Transverse colon (tissue), 4 donors: ENCODE measurements around the gene OR7G2. TPM values are rescaled to one million over a fixed set of nuclear protein-coding genes. Genes with fewer than 3 reads are reported as not detected.

Experiments
- DNase-seq: peaks from one replicate; pipeline ENCODE4 v3.0.0-alpha.2; 2019
- H3K27ac ChIP-seq, 4 donors: fragments of 200-600 bp; sonication (generic); 2 replicates each; pipeline ENCODE4 v1.5.1; 2016 to 2018; ENCODE audit warnings: inconsistent platforms in 4 of 4
- H3K27me3 ChIP-seq: fragments of 200-600 bp; sonication (generic); 2 replicates; pipeline ENCODE4 v1.5.1; 2017; ENCODE audit warnings: inconsistent platforms
- H3K36me3 ChIP-seq, 4 donors: fragments of 200-600 bp; sonication (generic); 2 replicates each; pipeline ENCODE4 v1.5.1; 2017 to 2019; ENCODE audit warnings: inconsistent platforms in 4 of 4
- H3K4me1 ChIP-seq, 4 donors: fragments of 200-600 bp; sonication (generic); 2 replicates each; pipeline ENCODE4 v1.5.1; 2017 to 2020; ENCODE audit warnings: inconsistent platforms in 4 of 4
- H3K4me3 ChIP-seq, 4 donors: fragments of 200-600 bp; sonication (generic); 1 replicate in 1 of 4; 2 replicates in 3 of 4; pipeline versions ENCODE4 v1.5.1 to v1.6.1; 2017 to 2019; ENCODE audit warnings: inconsistent platforms in 4 of 4
- H3K9me3 ChIP-seq, 2 donors: fragments of 200-600 bp; sonication (generic); 2 replicates each; pipeline ENCODE4 v1.5.1; 2017 to 2019; ENCODE audit warnings: inconsistent platforms in 2 of 2
- EP300 ChIP-seq: sonication (generic); formaldehyde crosslinking; IDR thresholded peaks from one replicate; pipeline ENCODE4 v1.6.1; 2017; ENCODE audit warnings: antibody characterized with exemption, low read depth
- POLR2A ChIP-seq: fragments of 450-650 bp; IDR thresholded peaks from one replicate; pipeline ENCODE4 v1.6.1; 2016; ENCODE audit warnings: antibody characterized with exemption, mild to moderate bottlenecking, moderate library complexity
- POLR2AphosphoS5 ChIP-seq, 3 donors: sonication (generic); formaldehyde crosslinking; IDR thresholded peaks; one replicate each; pipeline ENCODE4 v1.6.1; 2016; ENCODE audit warnings: antibody characterized with exemption in 3 of 3
- WGBS, 2 donors: methylation state at CpG; one replicate each; pipeline ENCODE4 v1.1.5; 2018; ENCODE audit warnings: low coverage in 1 of 2; 5-methylcytosine and 5-hydroxymethylcytosine counted together
- in situ Hi-C, 4 donors: fragments of 200-750 bp; cut with MboI; loops; one replicate each; pipeline versions ENCODE4 v1.15.0 to v1.15.1; 2017; ENCODE audit warnings: low sequenced_read_pairs in 3 of 4, low pct_ligation_motif_present in 1 of 4, low pct_unique_long_range_greater_than_20kb in 1 of 4
- intact Hi-C: fragments of 100-400 bp; cut with DNase I; formaldehyde crosslinking; loops from one replicate; pipeline ENCODE4 v1.15.1; 2023; ENCODE audit warnings: low total_unique reads
- total RNA-seq, 4 donors: library from RNA; depleted of rRNA; stranded (reverse); fragments of >200 nt; gene quantifications; one replicate each; pipeline ENCODE4 v1.1.0, GENCODE V29; 2016
- TF ChIP-seq, protein P1 (sequence below), 5 experiments: fragments of 200-600 bp in 3 of 5; fragments of 450-650 bp in 2 of 5; sonication (generic) in 3 of 5; IDR thresholded peaks; 1 replicate in 2 of 5; 2 replicates in 3 of 5; pipeline ENCODE4 v1.5.1; 2016 to 2017; ENCODE audit warnings: antibody characterized with exemption in 5 of 5, inconsistent platforms in 3 of 5, mild to moderate bottlenecking in 2 of 5, moderate library complexity in 1 of 5

Gene OR7G2
- total RNA-seq, 4 donors from 2014 or later = not detected

DNA sequence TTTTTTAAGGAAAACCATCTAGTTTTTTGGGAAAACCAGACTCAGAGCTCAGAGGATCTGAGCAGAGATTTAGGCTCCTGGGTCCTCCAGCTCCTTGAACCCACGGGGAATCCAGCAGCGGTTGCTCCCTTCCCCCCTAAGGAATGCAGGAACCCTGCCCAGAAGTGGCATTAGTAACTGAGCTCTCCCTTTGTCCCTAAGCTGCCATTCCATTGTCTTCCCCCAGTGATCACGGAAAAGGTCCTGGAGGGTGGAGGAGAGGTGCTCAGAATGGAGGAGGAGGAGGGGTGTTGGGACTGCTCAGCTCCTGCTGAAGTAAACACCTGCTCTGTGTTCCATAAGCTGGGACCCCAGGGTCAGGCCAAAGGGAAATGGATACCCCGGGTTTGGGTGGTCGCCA is 37.2 kb downstream of the OR7G2 start:
- H3K36me3 ChIP-seq = no peaks in the 10 kb centered on the region
- no peak overlapping the region for H3K27ac ChIP-seq
- peaks cover 0 to 4% (median under 1%) of the 10 kb centered on the region in 4 donors for H3K4me1 ChIP-seq
- TF ChIP-seq POLR2AphosphoS5 (IDR thresholded peaks at IDR 0.05) (no peak), EP300 (no peak), POLR2A (no peak)
- TF ChIP-seq, protein P1, sequence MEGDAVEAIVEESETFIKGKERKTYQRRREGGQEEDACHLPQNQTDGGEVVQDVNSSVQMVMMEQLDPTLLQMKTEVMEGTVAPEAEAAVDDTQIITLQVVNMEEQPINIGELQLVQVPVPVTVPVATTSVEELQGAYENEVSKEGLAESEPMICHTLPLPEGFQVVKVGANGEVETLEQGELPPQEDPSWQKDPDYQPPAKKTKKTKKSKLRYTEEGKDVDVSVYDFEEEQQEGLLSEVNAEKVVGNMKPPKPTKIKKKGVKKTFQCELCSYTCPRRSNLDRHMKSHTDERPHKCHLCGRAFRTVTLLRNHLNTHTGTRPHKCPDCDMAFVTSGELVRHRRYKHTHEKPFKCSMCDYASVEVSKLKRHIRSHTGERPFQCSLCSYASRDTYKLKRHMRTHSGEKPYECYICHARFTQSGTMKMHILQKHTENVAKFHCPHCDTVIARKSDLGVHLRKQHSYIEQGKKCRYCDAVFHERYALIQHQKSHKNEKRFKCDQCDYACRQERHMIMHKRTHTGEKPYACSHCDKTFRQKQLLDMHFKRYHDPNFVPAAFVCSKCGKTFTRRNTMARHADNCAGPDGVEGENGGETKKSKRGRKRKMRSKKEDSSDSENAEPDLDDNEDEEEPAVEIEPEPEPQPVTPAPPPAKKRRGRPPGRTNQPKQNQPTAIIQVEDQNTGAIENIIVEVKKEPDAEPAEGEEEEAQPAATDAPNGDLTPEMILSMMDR (IDR thresholded peaks at IDR 0.05) = no peak
- in situ Hi-C loops (loop anchor here in 1 of 4 donors (10.0 kb wide), 1 partner anchor 415 kb away; no protein-coding TSS in a partner anchor), intact Hi-C loops (no loop called here)
- H3K27me3 ChIP-seq = no peaks in the 10 kb centered on the region
- H3K9me3 ChIP-seq = no peaks in the 10 kb centered on the region
- no peak for DNase-seq
- no peak overlapping the region for H3K4me3 ChIP-seq
- whole genome bisulfite sequencing, 2 donors = 41% methylated on average over 5 of the region's 5 CpGs; no CpG with 5 or more reads in 1 of the 2 donors

- intact Hi-C loops (no loop called here), in situ Hi-C loops (no loop called here)
- TF ChIP-seq POLR2AphosphoS5 (IDR thresholded peaks at IDR 0.05) (no peak), EP300 (no peak), POLR2A (no peak)
- TF ChIP-seq, protein P1 (IDR thresholded peaks at IDR 0.05) = no peak
- no peak overlapping the region for H3K27ac ChIP-seq
- H3K4me3 ChIP-seq = no peak overlapping the region
- WGBS, 2 donors = 70% methylated on average over 11 of the region's 12 CpGs; no CpG with 5 or more reads in 1 of the 2 donors
- H3K27me3 ChIP-seq = no peaks in the 10 kb centered on the region
- H3K9me3 ChIP-seq = no peaks in the 10 kb centered on the region
- H3K4me1 ChIP-seq = no peaks in the 10 kb centered on the region
- no peaks in the 10 kb centered on the region for H3K36me3 ChIP-seq
- DNase-seq = no peak
Observed at GRCh38 chr19:9065457-9066014, 41.7 kb downstream of the OR7G2 start.

- intact Hi-C loops (no loop called here), in situ Hi-C loops (no loop called here)
- 88% methylated on average over 3 to 8 of the region's 8 CpGs for WGBS, 2 donors
- Histone ChIP-seq H3K36me3 (no peaks in the 10 kb centered on the region), H3K4me1 (no peaks in the 10 kb centered on the region), H3K27me3 (no peaks in the 10 kb centered on the region), H3K27ac (no peak overlapping the region), H3K4me3 (no peak overlapping the region), H3K9me3 (no peaks in the 10 kb centered on the region)
- TF ChIP-seq, protein P1 (IDR thresholded peaks at IDR 0.05) = no peak
- TF ChIP-seq EP300 = no peak
- TF ChIP-seq POLR2AphosphoS5 (IDR thresholded peaks at IDR 0.05) = no peak
- no peak for DNase-seq
Observed at GRCh38 chr19:9061879-9062278, 45.4 kb downstream of the OR7G2 start.

DNA sequence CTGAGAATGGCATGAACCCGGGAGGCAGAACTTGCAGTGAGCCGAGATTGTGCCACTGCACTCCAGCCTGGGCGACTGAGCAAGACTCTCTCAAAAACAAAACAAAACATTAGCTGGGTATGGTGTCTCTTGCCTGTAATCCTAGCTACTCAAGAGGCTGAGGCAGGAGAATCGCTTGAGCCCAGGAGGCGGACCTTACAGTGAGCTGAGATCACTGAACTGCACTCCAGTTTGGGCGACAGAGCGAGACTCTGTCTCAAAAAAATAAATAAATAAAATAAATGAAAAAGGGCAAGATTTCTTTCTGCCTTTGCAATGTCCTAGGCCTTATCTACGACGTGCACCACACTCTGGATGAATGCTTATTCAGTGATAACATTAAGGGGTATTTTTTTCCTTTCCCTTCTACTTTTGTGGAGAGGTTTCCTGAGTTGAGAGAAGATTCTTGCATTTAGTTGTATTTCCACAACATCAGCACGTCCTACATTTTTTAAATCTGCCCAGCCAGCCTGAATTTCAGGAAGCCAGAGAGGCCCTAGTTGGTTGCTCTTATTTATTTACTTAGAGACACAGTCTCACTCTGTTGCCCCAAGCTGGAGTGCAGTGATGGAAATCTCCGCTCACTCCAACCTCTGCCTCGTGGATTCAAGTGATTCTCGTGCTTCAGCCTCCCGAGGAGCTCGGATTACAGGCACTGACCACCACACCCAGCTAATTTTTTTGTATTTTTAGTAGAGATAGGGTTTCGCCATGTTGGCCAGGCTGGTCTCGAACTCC is 46.5 kb downstream of the OR7G2 start:
- intact Hi-C loops (no loop called here), in situ Hi-C loops (no loop called here)
- no peaks in the 10 kb centered on the region for H3K36me3 ChIP-seq
- 73 to 80% methylated on average over 12 to 17 of the region's 17 CpGs for WGBS, 2 donors
- H3K27ac ChIP-seq = no peak overlapping the region
- no peak for DNase-seq
- no peak for TF ChIP-seq EP300
- TF ChIP-seq POLR2AphosphoS5 (IDR thresholded peaks at IDR 0.05) = no peak
- TF ChIP-seq POLR2A = no peak
- TF ChIP-seq, protein P1 (IDR thresholded peaks at IDR 0.05) = no peak
- no peaks in the 10 kb centered on the region for H3K27me3 ChIP-seq
- no peak overlapping the region for H3K4me3 ChIP-seq
- H3K4me1 ChIP-seq = no peaks in the 10 kb centered on the region
- no peaks in the 10 kb centered on the region for H3K9me3 ChIP-seq
